NCI-H187 (cell line): Measurements from ENCODE around the gene SLC16A4.
"Not testable (repeated sequence)": the region's sequence is repeated elsewhere in the genome, so short reads cannot be mapped to it uniquely, and the experiment has no call there.

Experiments
- DNase-seq, 2 experiments: peaks; one replicate each; lab custom pipeline; 2025; lab: John Stamatoyannopoulos, UW

Gene SLC16A4

DNA sequence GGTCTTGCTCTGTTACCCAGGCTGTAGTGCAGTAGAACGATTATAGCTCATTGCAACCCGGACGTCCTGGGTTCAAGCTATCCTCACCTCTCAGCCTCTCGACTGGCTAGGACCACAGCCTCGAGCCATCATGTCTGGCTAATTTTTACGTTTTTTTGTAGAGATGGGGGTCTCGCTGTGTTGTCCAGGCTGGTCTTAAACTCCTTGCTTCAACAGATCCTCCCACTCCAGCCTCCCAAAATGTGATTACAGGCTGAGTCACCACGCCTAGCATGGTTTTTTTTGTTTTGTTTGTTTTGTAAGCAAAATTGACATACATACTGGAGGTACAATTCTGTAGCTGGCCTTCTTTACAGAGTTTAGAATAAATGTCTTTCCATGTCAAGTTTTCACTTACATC lies 17.7 kb upstream of the SLC16A4 start:
- DNase-seq = no peak

DNA sequence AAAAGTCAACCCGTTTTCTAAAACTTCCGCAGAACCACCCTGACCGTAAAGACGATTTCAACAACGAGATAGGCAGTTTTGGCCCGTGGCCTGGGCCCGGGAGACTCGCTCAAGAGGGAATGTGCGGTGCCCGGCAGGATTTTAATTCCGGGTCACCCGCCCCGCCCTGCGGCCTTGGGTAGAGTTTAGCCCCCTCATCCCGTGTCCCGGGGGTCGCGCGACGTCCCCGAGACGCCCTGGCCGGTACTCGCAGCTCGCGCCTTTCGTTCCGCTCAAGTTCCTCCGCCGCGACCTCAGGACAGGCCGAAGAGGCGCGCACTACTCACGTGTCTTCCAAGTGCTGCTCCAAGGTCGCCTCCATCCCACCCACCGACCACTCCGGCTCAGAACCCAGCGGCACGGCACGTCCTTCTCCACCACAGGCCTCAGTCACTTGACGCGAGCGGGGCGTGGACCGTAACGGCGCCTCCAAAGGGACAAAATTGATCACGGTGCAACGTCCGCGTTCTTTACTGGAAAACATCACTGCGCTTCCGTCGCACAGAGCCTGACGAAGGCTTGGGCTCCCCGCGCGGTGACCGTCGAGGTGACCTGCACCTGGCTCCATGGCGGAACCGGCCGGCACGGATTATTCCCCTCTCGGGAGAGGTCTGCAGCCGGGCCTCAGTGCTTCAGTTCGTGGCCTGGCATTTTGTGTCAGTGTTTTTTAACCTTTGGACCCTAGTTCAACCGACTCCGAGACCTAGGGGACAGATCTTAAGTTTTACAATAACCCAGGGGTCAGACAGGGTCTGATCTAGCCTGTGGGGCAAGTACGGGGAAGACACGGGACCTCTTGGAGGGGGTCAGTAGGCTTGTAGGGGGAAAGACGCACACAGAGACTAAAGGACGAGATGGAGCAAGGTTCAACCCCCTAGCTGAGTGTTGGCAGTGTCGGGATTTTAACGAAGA lies 16.7 kb upstream of the SLC16A4 start, which contains the start of gene LAMTOR5:
TSS of gene LAMTOR5 (minus strand) at position 435 of the 951 bp plus-strand sequence. CDS start at position 361, 74 bp downstream.
- peak; percentile 73 to 75 for DNase-seq

DNA sequence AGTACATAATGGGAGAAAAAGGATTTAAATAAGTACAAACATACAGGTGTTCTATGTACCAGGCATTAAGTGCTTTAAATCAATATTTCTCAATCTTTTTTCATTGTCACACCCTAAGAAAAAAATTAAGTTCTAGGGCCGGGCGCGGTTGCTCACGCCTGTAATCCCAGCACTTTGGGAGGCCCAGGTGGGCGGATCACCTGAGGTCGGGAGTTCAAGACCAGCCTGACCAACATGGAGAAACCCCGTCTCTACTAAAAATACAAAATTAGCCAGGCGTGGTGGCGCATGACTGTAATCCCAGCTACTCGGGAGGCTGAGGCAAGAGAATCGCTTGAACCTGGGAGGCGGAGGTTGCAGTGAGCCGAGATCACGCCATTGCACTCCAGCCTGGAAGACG lies 15.6 kb upstream of the SLC16A4 start:
- DNase-seq = not testable (repeated sequence)

DNA sequence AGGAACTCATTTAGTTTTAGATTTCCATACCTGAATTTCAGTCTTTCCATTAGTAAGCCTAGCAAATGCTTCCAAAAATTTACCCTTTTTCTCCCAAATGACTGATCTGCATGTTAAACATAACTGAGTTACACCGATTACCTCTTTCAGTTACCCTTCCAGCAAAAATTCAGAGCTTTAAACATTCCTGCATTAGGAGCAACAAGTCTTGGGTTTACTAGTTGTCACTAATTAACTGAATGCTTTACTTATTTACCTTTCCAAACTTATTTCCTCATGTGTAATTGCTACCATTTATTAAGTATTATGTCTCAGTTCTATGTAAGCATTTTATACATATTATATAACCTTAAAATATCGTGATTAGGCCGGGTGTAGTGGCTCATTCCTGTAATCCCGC lies 13.6 kb upstream of the SLC16A4 start:
- DNase-seq = no peak

DNA sequence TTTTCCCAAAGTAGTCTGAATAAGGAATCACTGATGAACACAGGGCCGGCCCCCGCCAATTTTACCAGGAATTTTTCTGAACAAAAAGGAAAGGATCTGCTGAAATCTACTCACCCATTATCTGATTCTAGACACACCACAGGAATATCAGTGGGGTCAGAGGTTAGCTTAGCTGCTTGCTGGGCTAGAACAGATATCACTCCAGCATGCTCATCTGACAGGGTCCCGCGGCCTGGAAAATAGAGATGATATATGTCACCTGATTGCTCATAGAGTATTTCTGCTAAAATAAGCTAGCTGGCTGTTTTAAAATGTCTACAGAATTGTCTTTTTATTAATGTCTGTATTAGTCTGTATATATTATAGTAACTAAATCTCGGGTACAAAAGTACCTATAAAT lies 13.0 kb upstream of the SLC16A4 start:
- no peak for DNase-seq

DNA sequence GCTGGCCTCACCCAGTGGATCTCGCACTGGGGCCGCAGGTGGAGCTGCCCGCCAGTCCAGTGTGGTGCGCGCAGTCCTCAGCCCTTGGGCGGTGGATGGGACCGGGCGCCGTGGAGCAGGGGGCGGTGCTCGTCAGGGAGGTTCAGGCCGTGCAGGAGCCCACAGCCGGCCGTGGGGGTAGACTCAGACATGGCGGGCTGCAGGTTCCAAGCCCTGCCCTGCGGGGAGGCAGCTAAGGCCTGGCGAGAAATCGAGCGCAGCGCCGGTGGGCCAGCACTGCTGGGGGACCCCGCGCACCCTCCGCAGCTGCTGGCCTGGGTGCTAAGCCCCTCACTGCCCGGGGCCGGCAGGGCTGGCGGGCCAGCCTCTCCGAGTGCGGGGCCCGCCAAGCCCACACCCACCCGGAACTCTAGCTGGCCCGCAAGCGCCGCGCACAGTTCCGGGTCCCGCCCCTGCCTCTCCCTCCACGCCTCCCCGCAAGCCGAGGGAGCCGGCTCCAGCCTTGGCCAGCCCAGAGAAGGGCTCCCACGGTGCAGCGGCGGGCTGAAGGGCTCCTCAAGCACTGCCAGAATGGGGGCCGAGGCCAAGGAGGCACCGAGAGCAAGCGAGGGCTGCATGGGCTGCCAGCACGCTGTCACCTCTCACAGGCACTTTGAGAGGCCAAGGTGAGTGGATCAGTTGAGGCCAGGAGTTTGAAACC lies 5.6 kb upstream of the SLC16A4 start:
- not testable (repeated sequence) for DNase-seq

DNA sequence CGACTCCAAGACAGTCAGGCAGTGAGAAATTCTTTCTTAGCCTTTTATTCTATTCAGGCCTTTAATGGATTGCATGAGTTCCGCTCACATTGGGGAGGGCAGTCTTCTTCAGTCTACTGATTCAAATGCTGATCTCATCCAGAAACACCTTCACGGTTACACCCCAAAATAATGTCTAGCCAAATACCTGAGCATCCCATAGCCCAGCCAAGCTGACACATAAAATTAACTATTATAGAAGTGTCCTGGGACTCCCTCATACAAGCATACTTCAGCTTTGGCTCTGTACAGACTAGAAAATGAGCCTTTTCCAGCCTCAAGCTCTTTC lies 3.6 kb upstream of the SLC16A4 start:
- no peak for DNase-seq

DNA sequence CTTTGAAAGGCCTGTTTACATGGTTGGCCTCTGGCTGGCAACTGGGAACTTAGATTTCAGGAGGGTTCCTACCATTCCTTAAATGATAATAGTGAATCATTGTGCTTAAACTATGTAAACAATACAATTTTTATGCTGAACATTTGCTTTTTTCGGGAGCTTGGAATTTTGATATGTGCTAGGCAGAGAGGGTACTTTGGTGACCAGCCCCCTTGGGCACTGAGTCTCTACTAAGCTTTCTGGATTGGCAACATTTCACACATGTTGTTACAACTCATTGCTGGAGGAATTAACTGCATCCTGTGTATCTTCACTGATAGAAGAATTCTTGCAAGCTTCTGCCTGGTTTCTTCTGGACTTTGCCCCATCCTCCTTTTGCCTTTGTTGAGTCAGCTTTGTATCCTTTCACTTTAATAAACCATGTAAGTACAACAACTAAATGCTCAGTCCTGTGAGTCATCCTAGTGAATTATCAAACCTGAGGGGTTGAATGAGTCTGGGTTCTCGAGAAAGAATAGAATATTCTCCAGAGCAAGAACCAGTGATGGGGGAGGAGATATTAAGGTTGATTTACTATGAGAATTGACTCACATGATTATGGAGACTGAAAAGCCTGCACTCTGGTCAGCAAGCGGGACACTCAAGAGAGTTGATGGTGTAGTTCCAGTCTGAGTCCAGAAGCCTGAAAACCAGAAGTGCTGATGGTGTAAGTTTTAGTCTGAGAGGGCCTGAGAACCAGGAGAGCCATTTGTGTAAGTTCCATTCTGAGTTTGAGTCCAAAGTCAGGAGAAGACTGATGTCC lies 3.1 kb upstream of the SLC16A4 start:
- DNase-seq = no peak

DNA sequence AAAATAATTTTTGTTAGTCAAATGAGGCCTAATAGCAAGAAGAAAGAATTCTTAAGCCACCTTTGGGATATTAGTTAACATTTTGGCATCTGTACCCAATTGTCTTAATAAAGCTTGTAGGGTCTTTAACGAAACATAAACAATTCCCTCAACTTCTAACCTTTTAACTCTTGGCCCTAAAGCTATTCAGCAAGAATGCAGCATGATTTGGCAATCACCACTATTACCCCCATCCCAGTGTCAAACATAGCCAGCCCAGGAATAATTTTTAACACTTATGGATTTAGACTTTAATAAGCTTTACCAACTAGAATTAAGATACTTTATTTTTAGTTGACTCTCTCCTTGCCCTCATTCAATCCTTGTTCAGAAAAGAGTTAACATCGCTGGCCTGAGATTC lies 2.5 kb upstream of the SLC16A4 start:
- DNase-seq = no peak

DNA sequence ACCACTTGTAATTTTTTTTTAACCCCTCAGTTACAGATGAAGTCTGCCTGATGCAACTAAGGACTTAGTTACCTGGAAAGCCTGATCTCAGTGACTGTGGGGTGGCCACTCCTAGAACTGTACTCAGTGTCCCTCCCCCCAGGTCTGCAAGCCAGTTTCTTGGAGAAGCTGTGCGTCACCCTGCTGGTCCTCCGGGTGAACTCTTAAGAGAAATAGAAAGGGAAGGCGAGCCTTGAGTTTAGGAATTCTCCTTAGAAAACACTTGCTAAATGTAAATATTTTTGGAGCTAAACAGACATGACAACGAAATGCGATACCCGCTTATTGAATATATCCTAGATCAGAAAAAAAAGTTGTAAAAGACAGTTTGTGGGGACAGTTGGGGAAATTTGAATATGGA lies 730 bp downstream of the SLC16A4 start:
- no peak for DNase-seq

DNA sequence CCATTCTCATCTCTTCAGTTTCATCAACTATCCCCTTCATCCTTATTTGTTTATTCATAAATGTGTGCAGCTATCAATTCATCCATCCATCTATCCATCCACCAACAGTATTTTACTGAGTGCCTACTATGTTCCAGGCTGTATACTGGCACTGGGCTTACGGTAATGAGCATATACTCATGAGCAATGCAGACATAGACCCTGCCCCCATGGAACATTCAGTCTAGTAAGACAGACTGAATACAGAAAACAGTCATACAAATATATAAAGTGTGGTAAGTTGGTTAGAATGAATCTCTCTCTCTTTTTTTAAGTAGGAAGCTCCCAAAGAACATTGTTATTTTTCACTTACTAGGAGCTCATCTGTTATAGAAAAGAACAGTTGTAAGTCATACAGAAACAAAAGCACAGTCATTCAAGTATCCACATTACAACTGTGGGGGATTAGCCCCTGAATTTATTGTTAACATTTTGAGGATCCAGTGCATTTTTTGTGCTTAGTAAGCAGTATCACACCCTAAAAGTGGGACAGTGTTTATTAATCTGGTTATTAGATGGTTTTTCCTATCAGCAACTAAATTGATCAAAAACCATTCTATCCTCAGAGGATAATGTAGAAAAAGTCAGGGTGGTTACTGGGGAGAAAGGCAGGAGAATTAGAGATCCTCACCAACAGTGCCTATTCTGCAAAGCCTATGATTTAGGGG lies 3.6 kb downstream of the SLC16A4 start:
- no peak for DNase-seq

DNA sequence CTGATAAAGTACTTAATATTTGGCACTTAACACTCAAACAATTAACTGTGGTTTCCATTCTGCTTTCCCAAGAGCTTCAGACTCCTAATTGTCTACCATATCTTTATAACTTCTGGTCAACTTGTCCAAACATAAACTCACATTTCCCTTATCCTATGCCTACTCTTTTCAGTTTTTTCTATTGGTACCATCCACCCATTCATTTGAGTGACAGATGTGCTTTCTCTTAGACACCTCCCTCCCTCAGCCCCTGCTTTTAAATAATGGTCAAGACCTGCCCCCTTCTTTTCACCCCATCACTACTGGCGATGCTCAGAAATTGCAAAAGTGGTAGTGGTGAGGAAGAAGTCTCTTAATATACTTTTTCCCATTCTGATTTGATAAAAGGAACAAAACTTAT lies 5.5 kb downstream of the SLC16A4 start:
- DNase-seq = no peak

DNA sequence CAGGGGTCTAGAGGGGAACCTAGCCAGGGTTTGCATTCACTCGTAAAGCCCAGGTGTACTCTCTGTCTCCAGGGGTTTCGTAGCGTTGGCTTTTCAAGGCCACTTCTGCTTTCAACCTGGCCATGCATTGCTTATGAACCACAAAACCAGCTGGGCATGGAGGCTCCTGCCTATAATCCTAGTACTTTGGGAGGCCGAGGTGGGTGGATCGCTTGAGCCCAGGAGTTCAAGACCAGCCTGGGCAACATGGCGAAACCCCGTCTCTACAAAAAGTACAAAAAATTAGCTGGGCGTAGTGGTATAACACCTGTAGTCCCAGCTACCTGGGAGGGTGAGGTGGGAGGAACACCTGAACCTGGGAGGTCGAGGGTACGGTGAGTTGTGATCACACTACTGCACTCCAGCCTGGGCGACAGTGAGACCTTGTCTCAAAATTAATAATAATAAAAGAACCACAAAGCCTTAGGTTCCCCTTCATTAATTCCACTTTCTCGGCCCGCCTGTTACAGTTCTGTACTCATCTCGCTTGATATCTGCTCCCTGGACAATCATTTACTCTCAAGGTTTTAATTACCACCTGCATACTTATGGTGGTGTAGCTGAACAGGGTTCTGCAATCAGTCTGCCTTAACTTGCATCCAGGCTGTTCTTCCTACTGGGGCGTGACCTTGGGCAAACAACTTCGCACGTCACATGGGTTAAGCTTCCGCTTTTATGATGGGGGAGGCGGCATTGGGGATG lies 6.1 kb downstream of the SLC16A4 start:
- no peak for DNase-seq

DNA sequence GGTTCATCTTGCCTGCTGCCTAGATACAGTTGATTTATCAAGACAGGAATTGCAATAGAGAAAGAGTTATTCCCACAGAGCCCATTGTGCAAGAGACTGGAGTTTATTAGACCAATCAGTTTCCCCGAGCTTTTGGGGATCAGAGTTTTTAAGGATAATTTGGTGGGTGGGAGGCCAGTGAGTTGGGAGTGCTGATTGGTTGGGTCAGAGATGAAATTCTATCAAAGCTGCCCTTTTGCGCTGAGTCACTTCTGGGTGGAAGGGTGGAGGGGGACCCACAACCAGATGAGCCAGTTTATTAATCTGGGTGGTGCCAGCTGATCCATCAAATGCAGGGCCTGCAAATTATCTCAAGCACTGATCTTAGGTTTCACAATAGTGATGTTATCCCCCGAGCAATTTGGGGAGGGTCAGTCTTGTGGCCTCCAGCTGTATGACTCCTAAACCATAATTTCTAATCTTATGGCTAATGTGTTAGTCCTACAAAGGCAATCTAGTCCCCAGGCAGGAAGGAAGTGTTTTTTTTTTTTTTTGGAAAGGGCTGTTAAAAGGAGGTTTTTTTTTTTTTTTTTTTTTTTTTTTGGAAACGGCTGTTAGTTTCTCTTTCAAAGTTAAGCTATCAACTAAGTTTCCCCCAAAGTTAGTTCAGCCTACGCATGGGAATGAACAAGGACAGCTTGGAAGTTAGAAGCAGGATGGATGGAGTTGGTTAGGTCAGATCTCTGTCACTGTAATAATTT lies 7.4 kb downstream of the SLC16A4 start:
- no peak for DNase-seq

DNA sequence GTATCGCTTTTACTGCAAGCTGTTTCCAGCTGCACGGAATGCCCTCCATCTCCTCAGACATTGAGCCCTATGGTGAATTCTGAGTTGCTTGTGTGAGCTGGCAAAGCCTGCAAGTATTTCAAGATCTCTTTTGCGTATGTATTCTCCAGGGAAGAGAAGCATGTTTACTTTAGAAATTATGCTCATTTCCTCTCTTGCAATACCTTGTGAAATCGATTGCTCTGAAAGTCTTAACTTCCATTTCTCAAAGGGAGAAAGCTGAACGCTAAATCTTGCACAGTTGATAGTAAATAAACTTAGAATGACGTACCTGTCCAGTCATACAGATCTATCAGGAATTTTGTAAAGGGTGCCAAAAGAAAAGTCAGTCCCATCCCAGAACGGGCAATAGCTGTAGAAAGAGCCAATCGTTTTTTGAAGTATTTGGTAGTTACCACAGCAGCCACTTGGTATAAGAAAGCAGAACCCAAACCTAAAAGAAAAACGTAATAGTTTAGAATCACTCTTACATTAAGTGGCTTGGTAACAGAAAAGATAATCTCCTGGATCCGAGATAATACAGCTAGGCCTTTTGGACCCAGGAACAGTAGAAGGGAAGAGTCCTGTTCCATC lies 10.0 kb downstream of the SLC16A4 start:
- DNase-seq = no peak

DNA sequence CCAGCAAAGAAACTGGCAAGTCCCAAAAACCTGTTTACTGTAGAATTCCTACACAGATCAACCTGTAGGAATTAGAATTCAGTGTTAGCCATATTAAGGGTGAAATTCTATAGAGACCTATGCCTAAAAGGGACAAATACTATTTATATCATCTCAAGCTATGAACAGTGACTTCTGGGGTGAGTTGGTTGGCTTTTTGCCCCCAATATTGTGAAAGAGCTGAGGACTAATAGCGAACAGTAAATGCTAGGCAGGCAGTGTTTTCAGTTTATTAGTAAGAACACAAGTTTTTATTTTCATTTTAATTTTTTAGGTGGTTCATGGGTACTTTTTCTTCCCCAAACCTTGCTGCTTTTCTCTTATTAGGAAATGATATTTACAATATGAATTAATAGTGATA lies 15.3 kb downstream of the SLC16A4 start:
- no peak for DNase-seq

DNA sequence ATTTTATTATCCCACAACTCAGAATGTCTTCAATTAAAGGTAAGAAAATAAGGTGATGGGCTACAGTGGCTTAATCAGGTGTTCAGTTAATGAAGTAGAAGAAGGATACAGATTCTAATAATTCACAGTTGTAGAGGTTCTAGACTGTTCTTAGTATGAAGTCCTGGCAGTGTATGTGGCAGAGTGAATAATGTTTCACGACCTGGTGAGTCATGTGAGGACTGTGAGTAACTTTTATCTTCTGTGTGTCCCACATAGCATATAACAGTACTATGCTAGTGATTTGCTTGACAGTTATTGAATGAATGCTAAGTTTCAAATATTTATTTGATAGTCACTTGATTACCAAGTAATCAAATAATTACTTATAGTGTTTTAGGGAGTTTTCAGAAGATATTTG lies 20.0 kb downstream of the SLC16A4 start:
- no peak for DNase-seq

DNA sequence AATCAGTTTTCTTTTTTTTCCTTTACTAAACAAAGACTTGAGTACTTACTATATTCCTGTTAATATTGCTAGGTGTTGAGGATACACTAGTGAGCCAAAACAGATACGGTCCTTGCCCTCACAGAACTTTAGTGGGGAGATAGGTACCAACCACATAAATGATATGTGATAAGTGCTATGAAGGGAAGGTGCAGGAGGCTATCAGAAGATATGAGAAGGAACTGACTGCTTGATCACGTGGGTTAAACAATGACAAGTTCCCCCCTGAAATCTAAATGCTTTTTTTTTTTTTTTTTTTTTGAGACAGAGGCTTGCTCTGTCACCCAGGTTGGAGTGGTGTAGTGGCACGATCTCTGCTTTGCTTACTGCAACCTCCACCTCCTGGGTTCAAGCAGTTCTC lies 26.6 kb downstream of the SLC16A4 start:
- DNase-seq = no peak

DNA sequence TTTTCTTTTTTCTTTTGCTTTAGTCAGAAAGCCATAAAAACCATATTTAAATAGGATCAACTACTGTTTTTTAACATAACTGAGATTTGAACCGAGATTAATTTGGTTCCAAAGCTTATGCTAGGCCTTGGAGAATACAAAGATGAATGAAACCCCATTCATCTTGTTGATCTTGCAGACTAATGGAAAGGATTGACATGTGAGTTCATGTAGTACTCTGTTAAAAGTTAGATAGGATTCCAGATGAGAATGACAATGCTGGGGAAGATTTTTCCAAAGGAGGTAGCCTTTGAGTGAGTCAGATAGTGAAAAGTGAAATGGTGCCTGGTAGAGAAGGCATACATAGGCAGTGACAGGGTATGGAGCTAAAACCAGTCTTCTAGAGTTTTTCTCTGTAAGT lies 29.0 kb downstream of the SLC16A4 start:
- DNase-seq = no peak

DNA sequence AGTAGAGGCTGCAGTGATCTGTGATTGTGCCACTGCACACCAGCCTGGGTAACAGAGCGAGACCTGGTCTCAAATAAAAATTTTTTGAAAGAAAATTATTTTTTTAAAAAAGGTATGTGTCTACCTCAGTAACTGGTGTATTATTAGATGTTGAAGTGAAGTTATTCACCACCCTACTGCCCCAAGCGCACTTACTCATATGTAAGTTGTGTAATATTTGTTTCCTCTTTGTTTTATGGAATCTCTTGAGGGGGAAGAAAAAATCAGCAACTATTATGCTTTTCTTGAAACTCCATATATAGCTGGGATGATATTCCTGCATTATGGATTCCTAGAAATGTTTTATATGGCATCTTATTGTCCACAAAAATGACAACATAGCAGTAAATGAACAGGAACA lies 30.4 kb downstream of the SLC16A4 start:
- no peak for DNase-seq
